CD4-positive, alpha-beta T cell treated with Interleukin-6 at 100 ng/mL for 8 hours (primary cell): ENCODE results near the gene PSD4.
A peak's percentile ranks its signal among the peaks of the same experiment; 100 is the strongest.

Experiments
- DNase-seq: peaks from one replicate; pipeline ENCODE4 v3.0.0-alpha.2; 2020; ENCODE audit warnings: mixed read lengths, low spot score

Gene PSD4

DNA sequence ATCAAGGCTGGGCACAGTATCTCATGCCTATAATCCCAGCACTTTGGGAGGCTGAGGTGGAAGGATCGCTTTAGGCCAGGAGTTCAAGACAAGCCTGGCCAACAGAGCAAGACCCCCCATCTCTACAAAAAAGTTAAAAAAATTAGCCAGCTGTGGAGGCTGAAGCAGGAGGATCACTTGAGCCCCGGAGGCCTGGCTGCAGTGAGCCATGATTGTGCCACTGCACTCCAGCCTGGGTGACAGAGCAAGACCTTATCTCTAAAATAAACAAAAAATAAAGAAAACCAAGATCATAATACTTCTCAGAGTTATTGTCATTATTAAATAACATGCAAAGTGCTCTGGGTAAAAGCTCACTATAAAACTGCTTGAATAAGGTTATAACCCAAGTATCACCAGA lies 31.5 kb upstream of the PSD4 start:
- no peak for DNase-seq

DNA sequence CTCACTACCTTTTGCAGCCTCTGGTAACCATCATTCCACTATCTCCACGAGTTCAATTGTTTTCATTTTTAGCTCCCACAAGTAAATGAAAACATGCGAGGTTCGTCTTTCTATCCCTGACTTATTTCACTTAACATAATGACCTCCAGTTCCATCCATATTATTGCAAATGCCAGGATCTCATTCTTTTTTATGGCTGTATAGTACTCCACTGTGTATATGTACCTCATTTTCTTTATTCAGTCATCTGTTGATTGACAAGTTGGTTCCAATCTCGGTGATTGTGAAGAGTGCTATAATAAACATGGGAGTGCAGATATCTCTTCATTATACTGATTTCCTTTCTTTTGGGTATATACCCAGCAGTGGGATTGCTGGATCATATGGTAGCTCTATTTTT lies 29.5 kb upstream of the PSD4 start:
- DNase-seq = no peak

GRCh38 chr2:113148606-113149552 lies 24.9 kb upstream of the PSD4 start:
- no peak for DNase-seq

GRCh38 chr2:113149553-113150257 lies 24.1 kb upstream of the PSD4 start:
- no peak for DNase-seq

GRCh38 chr2:113150258-113150601 lies 23.5 kb upstream of the PSD4 start:
- no peak for DNase-seq

DNA sequence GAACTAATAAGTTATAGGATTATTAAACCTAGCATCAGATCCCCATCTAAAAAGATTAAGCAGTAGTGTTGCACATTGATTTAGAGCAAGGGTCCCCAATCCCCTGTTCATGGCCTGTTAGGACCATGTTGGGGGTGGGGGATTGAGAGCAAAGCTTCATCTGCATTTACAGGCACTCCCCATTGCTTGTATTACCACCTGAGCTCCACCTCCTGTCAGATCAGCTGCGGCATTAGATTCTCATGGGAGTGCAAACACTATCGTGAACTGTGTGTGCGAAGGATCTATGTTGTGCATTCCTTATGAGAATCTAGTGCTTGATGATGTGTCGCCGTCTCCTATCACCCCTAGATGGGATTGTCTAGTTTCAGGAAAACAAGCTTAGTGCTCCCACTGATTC lies 18.4 kb upstream of the PSD4 start:
- no peak for DNase-seq

DNA sequence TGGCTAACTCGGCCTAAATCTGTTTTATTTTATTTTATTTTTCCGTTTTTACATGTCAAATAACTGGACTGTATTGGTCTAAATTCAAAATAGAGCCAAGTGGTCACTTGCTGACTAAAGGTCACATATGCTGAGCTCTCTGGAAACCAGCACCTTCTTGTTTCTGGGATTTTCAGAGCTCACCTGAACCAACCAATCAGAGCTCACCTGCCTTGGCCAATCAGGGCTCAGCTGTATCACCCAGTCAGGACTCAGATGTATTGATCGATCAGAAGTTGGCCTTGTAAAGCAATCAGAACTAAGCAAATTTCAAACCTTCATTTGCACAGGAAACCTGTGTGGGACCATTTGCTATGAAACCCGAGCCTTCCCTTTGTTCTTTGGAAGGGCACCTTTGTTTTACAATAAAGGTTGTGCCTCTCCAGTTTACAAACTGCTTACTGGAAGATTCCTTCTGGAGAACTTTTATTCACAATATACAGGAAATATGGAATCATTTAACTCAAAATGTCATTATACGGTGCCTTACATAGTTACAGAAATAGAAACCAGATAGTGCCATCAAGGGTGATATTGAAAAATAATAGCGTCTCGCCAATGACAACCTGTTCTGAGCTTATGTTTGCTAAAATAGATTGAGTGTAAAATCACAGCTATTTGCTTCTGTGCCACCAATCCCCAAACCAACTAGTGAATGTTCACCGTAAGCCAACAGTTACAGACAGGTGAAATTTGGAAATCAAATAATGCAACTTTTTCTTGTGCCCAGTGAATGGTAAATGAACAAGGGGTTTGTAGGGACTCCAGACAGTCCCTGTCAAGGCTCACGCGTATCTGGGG lies 17.3 kb upstream of the PSD4 start:
- DNase-seq = no peak

DNA sequence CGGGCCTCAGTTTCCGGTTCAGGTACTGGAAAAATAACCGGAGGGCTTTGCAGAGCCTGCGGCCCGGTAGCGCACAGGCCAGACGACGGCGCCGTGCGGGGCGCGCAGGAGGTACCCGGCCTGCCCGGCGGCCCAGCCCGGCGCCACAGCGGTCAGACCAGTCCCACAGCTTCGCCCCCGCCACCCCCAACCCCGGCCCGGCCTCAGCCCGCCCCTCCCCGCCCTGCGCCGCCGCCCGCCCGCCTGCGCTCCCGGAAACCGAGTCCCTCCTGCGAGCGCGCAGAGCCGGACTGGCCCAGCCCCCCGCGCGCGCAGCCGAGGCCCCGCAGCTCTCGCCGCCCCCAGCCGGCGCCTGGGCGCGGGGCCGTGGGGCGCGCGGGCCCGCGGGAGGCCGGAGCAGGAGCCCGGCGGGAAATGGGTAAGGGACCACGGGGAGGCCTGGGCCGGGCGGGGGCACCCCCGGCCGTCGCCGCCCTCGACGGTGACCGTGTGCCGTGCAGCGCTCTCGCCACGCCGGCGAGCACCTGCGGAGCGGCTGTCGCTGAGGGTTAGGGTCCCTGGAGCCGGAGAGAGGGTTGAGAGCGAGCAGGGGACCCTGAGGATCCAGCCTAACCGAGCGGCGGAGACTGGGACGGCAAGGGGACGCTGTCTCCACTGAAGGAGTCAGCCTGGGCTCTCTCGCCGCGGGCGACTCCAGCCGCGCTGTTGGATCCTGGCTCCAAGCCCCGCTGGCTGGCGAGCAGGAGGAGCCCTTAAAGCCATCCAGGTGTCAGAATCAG lies 16.5 kb upstream of the PSD4 start:
- DNase-seq = peak; percentile 38

GRCh38 chr2:113157897-113158753 lies 15.6 kb upstream of the PSD4 start:
- no peak for DNase-seq

- DNase-seq = no peak
Observed at GRCh38 chr2:113158884-113159553, 14.8 kb upstream of the PSD4 start.

DNA sequence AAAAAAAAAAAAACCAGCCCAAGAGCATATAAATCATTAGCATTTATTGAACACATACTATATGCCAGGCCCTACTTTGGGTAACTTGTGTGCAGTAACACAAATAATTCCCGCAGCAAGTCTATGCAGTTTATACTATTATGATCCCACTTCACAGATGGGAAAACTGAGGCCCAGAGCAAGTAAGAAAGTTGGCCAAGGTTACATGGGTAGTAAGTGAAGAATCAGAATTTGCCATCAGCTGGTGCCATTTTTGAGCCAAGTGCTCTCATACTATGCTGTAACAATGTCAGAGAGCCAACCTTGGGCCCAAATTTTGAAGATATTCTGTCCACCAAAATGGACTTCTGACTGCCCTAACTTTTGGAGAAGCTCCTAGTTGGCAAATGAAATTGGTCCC lies 13.5 kb upstream of the PSD4 start:
- DNase-seq = no peak

GRCh38 chr2:113160962-113161361 lies 12.8 kb upstream of the PSD4 start:
- no peak for DNase-seq

GRCh38 chr2:113162173-113162572 lies 11.6 kb upstream of the PSD4 start:
- DNase-seq = no peak

GRCh38 chr2:113162869-113163268 lies 10.9 kb upstream of the PSD4 start:
- no peak for DNase-seq

GRCh38 chr2:113164215-113164929 lies 9.4 kb upstream of the PSD4 start:
- no peak for DNase-seq

DNA sequence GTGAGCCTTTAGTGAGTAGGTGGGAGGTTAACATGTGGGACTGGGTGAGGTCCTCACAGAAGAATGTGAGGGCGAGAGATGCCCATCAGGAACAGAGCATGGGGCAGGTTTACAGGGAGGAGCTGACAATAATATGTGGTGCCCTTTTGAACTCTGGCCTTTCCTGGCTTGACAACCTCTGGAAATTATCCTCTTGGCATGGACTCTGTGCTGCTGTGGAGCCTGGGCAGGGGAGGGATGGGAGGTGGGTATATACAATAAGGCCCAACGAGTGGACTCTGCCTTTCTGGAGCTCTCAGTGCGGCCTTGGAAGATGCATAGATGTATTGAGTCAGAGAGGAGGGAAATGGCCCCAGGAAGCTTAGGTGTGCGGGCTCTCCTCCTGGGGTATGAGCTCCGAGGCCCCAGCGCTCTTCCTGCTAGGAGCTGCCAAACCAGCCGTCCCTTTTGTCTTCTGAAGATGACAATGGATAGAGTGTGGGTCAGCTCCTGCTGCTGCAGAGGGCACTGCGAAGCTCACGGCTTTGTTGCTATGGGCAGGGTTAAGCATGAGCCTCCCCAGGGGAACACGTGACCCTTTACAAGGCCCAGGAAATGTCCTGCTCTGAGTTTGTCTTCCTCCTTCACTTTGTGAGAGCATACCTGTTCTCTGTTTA lies 8.7 kb upstream of the PSD4 start:
- DNase-seq = no peak

GRCh38 chr2:113166187-113166645 lies 7.6 kb upstream of the PSD4 start:
- DNase-seq = no peak

DNA sequence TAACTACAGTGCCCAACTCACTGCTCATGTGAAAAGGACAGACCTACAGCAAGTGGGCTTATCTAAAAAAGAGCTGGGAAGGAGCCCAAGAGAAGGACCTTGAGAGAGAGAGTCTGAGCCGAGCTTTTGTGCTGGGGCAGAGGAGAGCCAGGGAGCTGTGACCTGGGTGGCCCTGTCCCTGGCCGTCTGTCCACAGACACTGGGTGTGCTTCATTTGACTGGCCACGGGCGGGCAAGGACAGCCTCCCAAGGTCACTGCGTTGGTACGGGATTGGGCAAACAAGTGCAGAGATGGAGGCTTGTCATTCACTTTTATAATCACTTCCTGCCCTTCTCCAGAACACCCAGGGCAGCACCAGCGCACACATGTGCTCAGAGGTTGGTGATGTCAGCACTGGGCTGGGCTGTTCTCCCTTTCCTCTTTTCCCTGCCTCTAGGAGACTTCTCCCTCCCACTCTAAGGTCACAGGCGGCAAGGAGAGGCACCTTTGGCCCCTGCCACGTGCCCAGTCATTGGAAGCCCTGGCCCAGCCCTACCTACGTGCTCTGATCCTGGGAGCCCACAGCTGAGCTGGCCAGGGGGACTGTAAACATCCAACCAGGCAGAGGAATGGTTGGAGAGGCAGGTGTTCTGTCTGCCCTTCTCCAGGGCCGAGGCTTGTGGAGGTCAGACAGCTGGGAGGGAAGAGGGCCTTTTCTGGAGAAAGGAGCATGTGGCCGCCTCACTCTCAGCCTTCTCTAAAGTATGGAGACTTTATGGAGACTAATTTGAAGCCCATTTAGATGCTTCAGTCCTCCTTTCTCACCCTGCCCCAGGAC lies 6.4 kb upstream of the PSD4 start:
- peak; percentile 47 for DNase-seq
